GM23338 (cell line): ENCODE results near the gene PDXK. TPM values are rescaled to one million over a fixed set of nuclear protein-coding genes. Genes with fewer than 3 reads are reported as not detected.

Source experiments
- CREB1 ChIP-seq: fragments of 250-450 bp; sonication (Bioruptor Pico); IDR thresholded peaks from 2 replicates; pipeline ENCODE4 v1.5.0; 2020; ENCODE audit warnings: low read depth, mild to moderate bottlenecking, moderate library complexity
- JUNB ChIP-seq: IDR thresholded peaks from one replicate; pipeline ENCODE4 v1.6.1; 2016; ENCODE audit warnings: antibody characterized with exemption; ENCODE audit not compliant: unreplicated experiment
- NANOG ChIP-seq: IDR thresholded peaks from 2 replicates; pipeline ENCODE4 v1.6.1; 2016; ENCODE audit warnings: antibody characterized with exemption, borderline replicate concordance
- STAT1 ChIP-seq: IDR thresholded peaks from one replicate; pipeline ENCODE4 v1.6.1; 2016; ENCODE audit warnings: antibody characterized with exemption; ENCODE audit not compliant: unreplicated experiment
- polyA plus RNA-seq: library from polyadenylated mRNA; unstranded; fragments of >200 nt; fragmentation: Nextera tagmentation; extraction: Ambion mirVana; gene quantifications from 2 replicates; pipeline ENCODE4 v1.2.1, GENCODE V29; 2016
- total RNA-seq: library from RNA; depleted of rRNA; stranded (reverse); fragments of >200 nt; shearing (Covaris generic); gene quantifications from 2 replicates; pipeline ENCODE4 v1.2.3, GENCODE V29; 2014
- TF ChIP-seq, protein P1 (sequence below): fragments of 250-450 bp; sonication (Bioruptor Pico); IDR thresholded peaks from 2 replicates; pipeline ENCODE4 v1.5.0; 2020; ENCODE audit warnings: mild to moderate bottlenecking, moderate library complexity
- TF ChIP-seq, protein P2 (sequence below): IDR thresholded peaks from 2 replicates; pipeline ENCODE4 v1.6.1; 2016; ENCODE audit warnings: antibody characterized with exemption
- TF ChIP-seq, protein P3 (sequence below): IDR thresholded peaks from one replicate; pipeline ENCODE4 v1.6.1; 2018; ENCODE audit warnings: antibody characterized with exemption; ENCODE audit not compliant: unreplicated experiment

Gene PDXK
- total and polyA plus RNA-seq, 2 experiments from 2014 or later: 53.2 to 66.3 TPM

DNA sequence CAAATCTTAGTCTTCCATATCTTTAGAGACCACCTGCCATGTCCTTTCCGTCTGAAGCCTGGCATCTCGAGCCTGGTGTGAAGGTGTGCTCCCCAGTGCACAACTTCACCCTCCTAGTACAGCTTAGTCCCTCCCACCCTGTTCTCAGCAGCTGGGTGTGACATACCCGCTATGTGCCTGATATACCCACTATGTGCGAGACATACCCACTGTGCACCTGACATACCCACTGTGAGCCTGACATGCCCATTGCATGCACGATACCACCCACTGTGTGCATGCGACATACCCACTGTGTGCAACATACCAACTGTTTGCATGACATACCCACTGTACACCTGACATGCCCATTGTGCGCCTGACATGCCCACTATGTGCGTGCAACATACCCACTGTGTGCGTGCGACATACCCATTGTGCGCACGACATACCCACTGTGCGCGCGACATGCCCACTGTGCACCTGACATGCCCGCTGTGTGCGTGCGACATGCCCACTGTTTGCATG is 67.4 kb downstream of the PDXK start (continued):
- TF ChIP-seq, protein P1, sequence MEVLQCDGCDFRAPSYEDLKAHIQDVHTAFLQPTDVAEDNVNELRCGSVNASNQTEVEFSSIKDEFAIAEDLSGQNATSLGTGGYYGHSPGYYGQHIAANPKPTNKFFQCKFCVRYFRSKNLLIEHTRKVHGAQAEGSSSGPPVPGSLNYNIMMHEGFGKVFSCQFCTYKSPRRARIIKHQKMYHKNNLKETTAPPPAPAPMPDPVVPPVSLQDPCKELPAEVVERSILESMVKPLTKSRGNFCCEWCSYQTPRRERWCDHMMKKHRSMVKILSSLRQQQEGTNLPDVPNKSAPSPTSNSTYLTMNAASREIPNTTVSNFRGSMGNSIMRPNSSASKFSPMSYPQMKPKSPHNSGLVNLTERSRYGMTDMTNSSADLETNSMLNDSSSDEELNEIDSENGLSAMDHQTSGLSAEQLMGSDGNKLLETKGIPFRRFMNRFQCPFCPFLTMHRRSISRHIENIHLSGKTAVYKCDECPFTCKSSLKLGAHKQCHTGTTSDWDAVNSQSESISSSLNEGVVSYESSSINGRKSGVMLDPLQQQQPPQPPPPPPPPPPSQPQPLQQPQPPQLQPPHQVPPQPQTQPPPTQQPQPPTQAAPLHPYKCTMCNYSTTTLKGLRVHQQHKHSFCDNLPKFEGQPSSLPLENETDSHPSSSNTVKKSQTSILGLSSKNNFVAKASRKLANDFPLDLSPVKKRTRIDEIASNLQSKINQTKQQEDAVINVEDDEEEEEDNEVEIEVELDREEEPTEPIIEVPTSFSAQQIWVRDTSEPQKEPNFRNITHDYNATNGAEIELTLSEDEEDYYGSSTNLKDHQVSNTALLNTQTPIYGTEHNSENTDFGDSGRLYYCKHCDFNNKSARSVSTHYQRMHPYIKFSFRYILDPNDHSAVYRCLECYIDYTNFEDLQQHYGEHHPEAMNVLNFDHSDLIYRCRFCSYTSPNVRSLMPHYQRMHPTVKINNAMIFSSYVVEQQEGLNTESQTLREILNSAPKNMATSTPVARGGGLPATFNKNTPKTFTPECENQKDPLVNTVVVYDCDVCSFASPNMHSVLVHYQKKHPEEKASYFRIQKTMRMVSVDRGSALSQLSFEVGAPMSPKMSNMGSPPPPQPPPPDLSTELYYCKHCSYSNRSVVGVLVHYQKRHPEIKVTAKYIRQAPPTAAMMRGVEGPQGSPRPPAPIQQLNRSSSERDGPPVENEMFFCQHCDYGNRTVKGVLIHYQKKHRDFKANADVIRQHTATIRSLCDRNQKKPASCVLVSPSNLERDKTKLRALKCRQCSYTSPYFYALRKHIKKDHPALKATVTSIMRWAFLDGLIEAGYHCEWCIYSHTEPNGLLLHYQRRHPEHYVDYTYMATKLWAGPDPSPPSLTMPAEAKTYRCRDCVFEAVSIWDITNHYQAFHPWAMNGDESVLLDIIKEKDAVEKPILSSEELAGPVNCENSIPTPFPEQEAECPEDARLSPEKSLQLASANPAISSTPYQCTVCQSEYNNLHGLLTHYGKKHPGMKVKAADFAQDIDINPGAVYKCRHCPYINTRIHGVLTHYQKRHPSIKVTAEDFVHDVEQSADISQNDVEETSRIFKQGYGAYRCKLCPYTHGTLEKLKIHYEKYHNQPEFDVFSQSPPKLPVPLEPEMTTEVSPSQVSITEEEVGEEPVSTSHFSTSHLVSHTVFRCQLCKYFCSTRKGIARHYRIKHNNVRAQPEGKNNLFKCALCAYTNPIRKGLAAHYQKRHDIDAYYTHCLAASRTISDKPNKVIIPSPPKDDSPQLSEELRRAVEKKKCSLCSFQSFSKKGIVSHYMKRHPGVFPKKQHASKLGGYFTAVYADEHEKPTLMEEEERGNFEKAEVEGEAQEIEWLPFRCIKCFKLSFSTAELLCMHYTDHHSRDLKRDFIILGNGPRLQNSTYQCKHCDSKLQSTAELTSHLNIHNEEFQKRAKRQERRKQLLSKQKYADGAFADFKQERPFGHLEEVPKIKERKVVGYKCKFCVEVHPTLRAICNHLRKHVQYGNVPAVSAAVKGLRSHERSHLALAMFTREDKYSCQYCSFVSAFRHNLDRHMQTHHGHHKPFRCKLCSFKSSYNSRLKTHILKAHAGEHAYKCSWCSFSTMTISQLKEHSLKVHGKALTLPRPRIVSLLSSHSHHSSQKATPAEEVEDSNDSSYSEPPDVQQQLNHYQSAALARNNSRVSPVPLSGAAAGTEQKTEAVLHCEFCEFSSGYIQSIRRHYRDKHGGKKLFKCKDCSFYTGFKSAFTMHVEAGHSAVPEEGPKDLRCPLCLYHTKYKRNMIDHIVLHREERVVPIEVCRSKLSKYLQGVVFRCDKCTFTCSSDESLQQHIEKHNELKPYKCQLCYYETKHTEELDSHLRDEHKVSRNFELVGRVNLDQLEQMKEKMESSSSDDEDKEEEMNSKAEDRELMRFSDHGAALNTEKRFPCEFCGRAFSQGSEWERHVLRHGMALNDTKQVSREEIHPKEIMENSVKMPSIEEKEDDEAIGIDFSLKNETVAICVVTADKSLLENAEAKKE: no peak
- no peak for TF ChIP-seq JUNB
- TF ChIP-seq, protein P2, sequence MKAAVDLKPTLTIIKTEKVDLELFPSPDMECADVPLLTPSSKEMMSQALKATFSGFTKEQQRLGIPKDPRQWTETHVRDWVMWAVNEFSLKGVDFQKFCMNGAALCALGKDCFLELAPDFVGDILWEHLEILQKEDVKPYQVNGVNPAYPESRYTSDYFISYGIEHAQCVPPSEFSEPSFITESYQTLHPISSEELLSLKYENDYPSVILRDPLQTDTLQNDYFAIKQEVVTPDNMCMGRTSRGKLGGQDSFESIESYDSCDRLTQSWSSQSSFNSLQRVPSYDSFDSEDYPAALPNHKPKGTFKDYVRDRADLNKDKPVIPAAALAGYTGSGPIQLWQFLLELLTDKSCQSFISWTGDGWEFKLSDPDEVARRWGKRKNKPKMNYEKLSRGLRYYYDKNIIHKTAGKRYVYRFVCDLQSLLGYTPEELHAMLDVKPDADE: no peak
- no peak for TF ChIP-seq CREB1
- no peak for TF ChIP-seq STAT1
- TF ChIP-seq NANOG: no peak
- TF ChIP-seq, protein P3, sequence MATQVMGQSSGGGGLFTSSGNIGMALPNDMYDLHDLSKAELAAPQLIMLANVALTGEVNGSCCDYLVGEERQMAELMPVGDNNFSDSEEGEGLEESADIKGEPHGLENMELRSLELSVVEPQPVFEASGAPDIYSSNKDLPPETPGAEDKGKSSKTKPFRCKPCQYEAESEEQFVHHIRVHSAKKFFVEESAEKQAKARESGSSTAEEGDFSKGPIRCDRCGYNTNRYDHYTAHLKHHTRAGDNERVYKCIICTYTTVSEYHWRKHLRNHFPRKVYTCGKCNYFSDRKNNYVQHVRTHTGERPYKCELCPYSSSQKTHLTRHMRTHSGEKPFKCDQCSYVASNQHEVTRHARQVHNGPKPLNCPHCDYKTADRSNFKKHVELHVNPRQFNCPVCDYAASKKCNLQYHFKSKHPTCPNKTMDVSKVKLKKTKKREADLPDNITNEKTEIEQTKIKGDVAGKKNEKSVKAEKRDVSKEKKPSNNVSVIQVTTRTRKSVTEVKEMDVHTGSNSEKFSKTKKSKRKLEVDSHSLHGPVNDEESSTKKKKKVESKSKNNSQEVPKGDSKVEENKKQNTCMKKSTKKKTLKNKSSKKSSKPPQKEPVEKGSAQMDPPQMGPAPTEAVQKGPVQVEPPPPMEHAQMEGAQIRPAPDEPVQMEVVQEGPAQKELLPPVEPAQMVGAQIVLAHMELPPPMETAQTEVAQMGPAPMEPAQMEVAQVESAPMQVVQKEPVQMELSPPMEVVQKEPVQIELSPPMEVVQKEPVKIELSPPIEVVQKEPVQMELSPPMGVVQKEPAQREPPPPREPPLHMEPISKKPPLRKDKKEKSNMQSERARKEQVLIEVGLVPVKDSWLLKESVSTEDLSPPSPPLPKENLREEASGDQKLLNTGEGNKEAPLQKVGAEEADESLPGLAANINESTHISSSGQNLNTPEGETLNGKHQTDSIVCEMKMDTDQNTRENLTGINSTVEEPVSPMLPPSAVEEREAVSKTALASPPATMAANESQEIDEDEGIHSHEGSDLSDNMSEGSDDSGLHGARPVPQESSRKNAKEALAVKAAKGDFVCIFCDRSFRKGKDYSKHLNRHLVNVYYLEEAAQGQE: no peak
